Thyroid gland (tissue), 4 donors: ENCODE measurements around the gene COL20A1.

Experiments
- CTCF ChIP-seq, 6 experiments: fragments of 200-600 bp in 3 of 6; fragments of 450-650 bp in 3 of 6; sonication (generic) in 3 of 6; IDR thresholded peaks; one replicate each; pipeline ENCODE4 v1.5.1; 2016 to 2019; ENCODE audit warnings: antibody characterized with exemption in 6 of 6, mild to moderate bottlenecking in 2 of 6, inconsistent platforms in 1 of 6, moderate library complexity in 1 of 6
- POLR2A ChIP-seq, 2 donors: fragments of 450-650 bp; IDR thresholded peaks; one replicate each; pipeline ENCODE4 v1.6.1; 2017; ENCODE audit warnings: antibody characterized with exemption in 2 of 2, mild to moderate bottlenecking in 2 of 2, moderate library complexity in 1 of 2

- TF ChIP-seq CTCF (IDR thresholded peaks at IDR 0.05), result no peak
- TF ChIP-seq POLR2A (IDR thresholded peaks at IDR 0.05), result no peak
These were observed 2.8 kb upstream of the COL20A1 start for GRCh38 chr20:63290136-63290676.
